Spleen (tissue), 11 donors: ENCODE data around the gene CRB1. TPM values are rescaled to one million over a fixed set of nuclear protein-coding genes. Genes with fewer than 3 reads are reported as not detected.
"Not testable (repeated sequence)": the region's sequence is repeated elsewhere in the genome, so short reads cannot be mapped to it uniquely, and the experiment has no call there.

Source experiments
- DNase-seq: peaks from one replicate; pipeline ENCODE4 v3.0.0-alpha.2; 2020
- H3K27ac ChIP-seq, 8 donors: fragments of 200-600 bp; sonication (generic) in 7 of 8; 1 replicate in 4 of 8; 2 replicates in 4 of 8; pipeline versions ENCODE4 v1.5.0 to v1.8.0; 2016 to 2021; ENCODE audit warnings: inconsistent platforms in 4 of 8, mild to moderate bottlenecking in 4 of 8, moderate library complexity in 1 of 8
- H3K27me3 ChIP-seq, 7 donors: fragments of 200-600 bp; sonication (generic) in 6 of 7; replicated peaks in 1 of 7; 1 replicate in 4 of 7; 2 replicates in 3 of 7; pipeline versions ENCODE4 v1.5.0 to v1.8.0; 2016 to 2021; ENCODE audit warnings: inconsistent platforms in 3 of 7, mild to moderate bottlenecking in 1 of 7
- H3K36me3 ChIP-seq, 6 donors: fragments of 200-600 bp; sonication (generic) in 5 of 6; 1 replicate in 4 of 6; 2 replicates in 2 of 6; pipeline versions ENCODE4 v1.5.0 to v1.8.0; 2016 to 2021; ENCODE audit warnings: inconsistent platforms in 2 of 6
- H3K4me1 ChIP-seq, 6 donors: fragments of 200-600 bp; sonication (generic) in 5 of 6; 1 replicate in 3 of 6; 2 replicates in 3 of 6; pipeline versions ENCODE4 v1.5.0 to v1.8.0; 2016 to 2021; ENCODE audit warnings: inconsistent platforms in 3 of 6
- H3K4me3 ChIP-seq, 8 donors: fragments of 200-600 bp; sonication (generic) in 7 of 8; 1 replicate in 4 of 8; 2 replicates in 4 of 8; pipeline versions ENCODE4 v1.5.0 to v1.8.0; 2016 to 2021; ENCODE audit warnings: inconsistent platforms in 4 of 8, mild to moderate bottlenecking in 4 of 8, moderate library complexity in 2 of 8
- H3K9me3 ChIP-seq, 8 donors: fragments of 200-600 bp; sonication (generic) in 7 of 8; 1 replicate in 4 of 8; 2 replicates in 4 of 8; pipeline versions ENCODE4 v1.5.0 to v1.8.0; 2016 to 2021; ENCODE audit warnings: inconsistent platforms in 4 of 8
- CTCF ChIP-seq, 11 experiments: fragments of 200-600 bp in 7 of 11; fragments of 450-650 bp in 4 of 11; sonication (generic) in 4 of 11; IDR thresholded peaks in 8 of 11; conservative IDR thresholded peaks in 3 of 11; 1 replicate in 7 of 11; 2 replicates in 4 of 11; pipeline versions ENCODE4 v1.4.0 to v1.8.0; 2016 to 2021; ENCODE audit warnings: antibody characterized with exemption in 11 of 11, inconsistent platforms in 4 of 11, mild to moderate bottlenecking in 1 of 11
- POLR2A ChIP-seq, 3 donors: fragments of 450-650 bp; IDR thresholded peaks; one replicate each; pipeline ENCODE4 v1.5.1; 2017; ENCODE audit warnings: antibody characterized with exemption in 3 of 3, mild to moderate bottlenecking in 1 of 3
- POLR2AphosphoS5 ChIP-seq, 3 donors: sonication (generic); formaldehyde crosslinking; IDR thresholded peaks; one replicate each; pipeline ENCODE4 v1.5.1; 2017; ENCODE audit warnings: antibody characterized with exemption in 3 of 3
- WGBS, 5 donors: extraction: QIAGEN DNeasy Blood & Tissue Kit in 3 of 5; methylation state at CpG; one replicate each; pipeline versions ENCODE4 v1.1.5 to v1.1.7; 2013 to 2018; 5-methylcytosine and 5-hydroxymethylcytosine counted together
- intact Hi-C: fragments of 100-400 bp; cut with DNase I; formaldehyde crosslinking; loops from one replicate; pipeline ENCODE4 v1.15.0; 2023; ENCODE audit warnings: low total_unique reads
- polyA plus RNA-seq, 3 donors: library from polyadenylated mRNA; stranded (reverse); fragments of 200-250 nt; gene quantifications; one replicate each; pipeline ENCODE4 v1.2.1, GENCODE V29; 2013
- total RNA-seq, 7 donors: library from RNA; depleted of rRNA in 3 of 7; stranded (reverse); fragments of >200 nt in 3 of 7; fragmentation: NEBNext Ultra II Directional in 4 of 7; extraction: Animal tissue kit (Norgen Biotek cat#: 25700) in 4 of 7; gene quantifications; one replicate each; pipeline versions ENCODE4 v1.1.0 to v1.2.1, GENCODE V29; 2016 to 2021
- donor health status: healthy with polysubstance abuse.
- donor health status: DM: no; HTN: no; CAD: no; lungs with moderate emphysema.
- donor health status: DM: no; HTN: no; CAD: no.
- donor health status: Bipolar disorder and iron deficiency.
- donor health status: healthy.
- donor health status: DM: no; HTN: no; CAD: no.
- donor health status: DM: yes; HTN: yes; CAD: no.

The CRB1 gene
- total and polyA plus RNA-seq, 10 donors, result 0.05 to 0.49 (median 0.20) TPM; not detected in 1

GRCh38 chr1:197480446-197480845 lies 212.4 kb downstream of the CRB1 start:
- H3K36me3 ChIP-seq, result no peaks in the 10 kb centered on the region
- intact Hi-C loops, result no loop called here
- no peak for TF ChIP-seq CTCF (IDR thresholded peaks at IDR 0.05 in 8 of 11, conservative IDR thresholded peaks at IDR 0.05 in 3 of 11)
- TF ChIP-seq POLR2A (IDR thresholded peaks at IDR 0.05), result no peak
- TF ChIP-seq POLR2AphosphoS5 (IDR thresholded peaks at IDR 0.05), result no peak
- no peak for DNase-seq
- H3K4me3 ChIP-seq, result no peak overlapping the region
- whole genome bisulfite sequencing, 5 donors, result 83 to 94% (median 90%) methylated on average over 6 of the region's 6 CpGs
- no peaks in the 10 kb centered on the region for H3K9me3 ChIP-seq
- H3K27me3 ChIP-seq, result no peaks in the 10 kb centered on the region
- no peak overlapping the region for H3K27ac ChIP-seq
- H3K4me1 ChIP-seq, result peaks cover 0 to 10% (median 4%) of the 10 kb centered on the region in 6 donors

- WGBS, 5 donors, result 16 to 22% (median 18%) methylated on average over 4 of the region's 4 CpGs
- no peak for DNase-seq
- H3K36me3 ChIP-seq, result no peaks in the 10 kb centered on the region
- H3K4me3 ChIP-seq, result no peak overlapping the region
- intact Hi-C loops, result no loop called here
- peaks cover 0 to 10% (median 4%) of the 10 kb centered on the region in 6 donors for H3K4me1 ChIP-seq
- peak in 2 of 3 donors; percentile 36 to 58 for TF ChIP-seq POLR2AphosphoS5 (IDR thresholded peaks at IDR 0.05)
- no peak for TF ChIP-seq CTCF (IDR thresholded peaks at IDR 0.05 in 8 of 11, conservative IDR thresholded peaks at IDR 0.05 in 3 of 11)
- H3K27me3 ChIP-seq, result no peaks in the 10 kb centered on the region
- H3K9me3 ChIP-seq, result no peaks in the 10 kb centered on the region
- no peak overlapping the region for H3K27ac ChIP-seq
Observed at GRCh38 chr1:197481101-197481500, 213.0 kb downstream of the CRB1 start.

- Histone ChIP-seq H3K4me1 (peaks cover 0 to 10% (median 4%) of the 10 kb centered on the region in 6 donors), H3K27ac (no peak overlapping the region), H3K4me3 (no peak overlapping the region), H3K9me3 (no peaks in the 10 kb centered on the region), H3K27me3 (no peaks in the 10 kb centered on the region), H3K36me3 (no peaks in the 10 kb centered on the region)
- intact Hi-C loops, result no loop called here
- TF ChIP-seq POLR2A (IDR thresholded peaks at IDR 0.05) (no peak), POLR2AphosphoS5 (IDR thresholded peaks at IDR 0.05) (no peak), CTCF (IDR thresholded peaks at IDR 0.05 in 8 of 11, conservative IDR thresholded peaks at IDR 0.05 in 3 of 11) (no peak)
- DNase-seq, result no peak
- WGBS, 5 donors, result 45 to 54% (median 47%) methylated on average over 3 of the region's 3 CpGs
Observed at GRCh38 chr1:197485790-197486189, 217.7 kb downstream of the CRB1 start.

GRCh38 chr1:197486946-197487345 lies 218.9 kb downstream of the CRB1 start:
- H3K4me3 ChIP-seq, result no peak overlapping the region
- TF ChIP-seq CTCF (IDR thresholded peaks at IDR 0.05 in 8 of 11, conservative IDR thresholded peaks at IDR 0.05 in 3 of 11) (no peak), POLR2AphosphoS5 (IDR thresholded peaks at IDR 0.05) (no peak), POLR2A (IDR thresholded peaks at IDR 0.05) (no peak)
- no peaks in the 10 kb centered on the region for H3K36me3 ChIP-seq
- H3K9me3 ChIP-seq, result no peaks in the 10 kb centered on the region
- no peaks in the 10 kb centered on the region for H3K27me3 ChIP-seq
- H3K4me1 ChIP-seq, result no peaks in the 10 kb centered on the region
- intact Hi-C loops, result no loop called here
- no peak for DNase-seq
- WGBS, 5 donors, result 74 to 93% (median 90%) methylated on average over 2 of the region's 2 CpGs
- no peak overlapping the region for H3K27ac ChIP-seq

GRCh38 chr1:197491505-197491904 lies 223.5 kb downstream of the CRB1 start:
- H3K27ac ChIP-seq, H3K9me3 ChIP-seq, DNase-seq, H3K4me3 ChIP-seq, H3K27me3 ChIP-seq, H3K4me1 ChIP-seq, H3K36me3 ChIP-seq, intact Hi-C loops: not testable (repeated sequence)
- 89 to 96% (median 91%) methylated on average over 1 of the region's 1 CpG for WGBS, 5 donors
